Activated T-helper 1 cell treated with Interleukin-2 at 50 U/mL for 16 hours (primary cell): ENCODE results near the gene MZB1.

Experiments
- DNase-seq: peaks from one replicate; pipeline ENCODE4 v3.0.0-alpha.2; 2020; ENCODE audit warnings: low read depth

MZB1 gene, protein sequence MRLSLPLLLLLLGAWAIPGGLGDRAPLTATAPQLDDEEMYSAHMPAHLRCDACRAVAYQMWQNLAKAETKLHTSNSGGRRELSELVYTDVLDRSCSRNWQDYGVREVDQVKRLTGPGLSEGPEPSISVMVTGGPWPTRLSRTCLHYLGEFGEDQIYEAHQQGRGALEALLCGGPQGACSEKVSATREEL

DNA sequence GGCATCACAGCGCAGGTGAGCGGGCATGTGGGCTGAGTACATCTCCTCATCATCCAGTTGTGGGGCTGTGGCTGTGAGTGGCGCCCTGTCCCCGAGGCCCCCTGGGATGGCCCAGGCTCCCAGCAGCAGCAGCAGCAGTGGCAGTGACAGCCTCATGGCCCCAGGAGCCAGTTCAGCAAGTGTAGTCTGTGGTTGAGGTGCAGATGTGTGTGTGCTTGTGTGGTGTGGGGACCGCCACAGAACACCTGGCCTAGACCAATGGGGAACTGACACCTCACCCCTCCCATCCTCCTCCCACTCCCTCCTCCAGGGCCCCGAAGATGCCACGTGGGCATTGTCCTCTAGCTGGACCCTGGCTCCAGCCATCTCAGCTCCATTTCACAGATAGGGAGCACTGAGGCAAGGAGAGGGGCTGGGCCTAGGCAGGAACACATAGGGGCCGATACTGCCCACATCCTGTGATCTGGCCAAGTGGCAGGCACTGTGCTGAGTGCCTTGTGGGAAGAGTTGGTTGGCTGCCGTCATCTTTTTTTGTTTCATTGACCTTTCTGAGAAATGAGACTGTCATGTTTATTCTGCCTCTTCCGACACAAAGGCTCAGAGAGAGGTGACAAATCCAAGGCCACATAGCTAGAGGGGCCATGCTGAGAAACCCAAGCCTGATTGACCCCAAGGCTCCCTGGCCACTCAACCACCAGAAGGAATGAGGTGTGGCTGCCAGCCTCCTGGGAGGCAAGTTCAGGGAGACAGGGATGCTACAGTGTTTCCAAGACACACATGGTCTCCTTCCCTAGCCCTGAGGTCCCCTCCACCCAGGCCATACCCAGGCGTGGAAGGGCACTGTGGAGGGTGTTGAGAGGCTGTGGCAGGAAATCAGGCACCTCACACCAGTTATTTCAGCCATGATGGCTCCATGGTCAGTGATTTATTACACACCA lies at the start of gene MZB1:
Gene MZB1 (minus strand): TSS at position 213 of the 938 bp plus-strand sequence. CDS start 57 bp downstream, at position 156.
- DNase-seq: peak; percentile 25

DNA sequence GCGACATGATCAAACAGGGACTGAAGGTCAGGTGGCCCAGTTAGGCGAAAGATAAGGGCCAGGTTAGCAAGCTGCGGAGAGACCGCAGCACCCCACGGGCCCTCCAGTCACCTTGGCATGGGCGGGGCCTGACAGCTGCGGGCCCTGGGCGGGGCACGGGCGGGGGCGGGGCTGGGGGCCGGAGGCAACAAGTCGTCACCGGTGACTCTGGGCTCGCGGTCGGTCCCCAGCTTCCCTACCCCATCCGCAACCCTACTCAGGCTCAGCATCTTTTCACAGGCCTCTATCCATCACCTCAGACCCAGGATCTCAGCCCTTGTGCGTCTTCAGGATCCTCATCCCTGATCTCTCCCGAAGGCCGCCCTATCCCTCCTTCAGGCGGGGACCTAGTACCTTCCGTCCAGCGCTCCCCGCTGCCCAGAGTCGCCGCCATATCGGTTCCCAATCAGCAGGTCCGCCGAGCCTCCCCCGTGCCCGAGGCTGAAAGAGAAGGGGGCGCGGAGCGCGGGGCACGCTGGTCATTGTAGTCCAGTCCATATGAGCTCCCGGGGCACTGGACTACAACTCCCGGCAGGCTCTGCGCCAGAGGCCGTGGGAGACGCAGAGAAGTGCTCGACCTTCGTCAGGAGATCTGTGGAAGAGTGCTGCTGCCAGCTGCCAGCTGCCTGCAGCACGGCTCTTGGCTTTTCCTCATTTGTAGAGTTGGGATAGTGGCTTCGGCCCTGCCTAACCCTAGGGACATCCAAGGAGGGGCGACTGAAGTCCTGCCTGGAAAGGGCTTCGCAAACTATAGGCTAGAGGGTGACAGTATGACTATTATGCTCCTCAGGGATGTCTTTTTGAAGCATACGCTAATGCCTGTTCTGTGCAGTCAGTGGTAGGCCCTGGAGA lies 49.5 kb upstream of the MZB1 start, which contains the start of gene DNAJC18:
Gene DNAJC18 (minus strand): TSS at position 513 of the 891 bp plus-strand sequence. CDS start 80 bp downstream, at position 433.
- peak; percentile 77 for DNase-seq

DNA sequence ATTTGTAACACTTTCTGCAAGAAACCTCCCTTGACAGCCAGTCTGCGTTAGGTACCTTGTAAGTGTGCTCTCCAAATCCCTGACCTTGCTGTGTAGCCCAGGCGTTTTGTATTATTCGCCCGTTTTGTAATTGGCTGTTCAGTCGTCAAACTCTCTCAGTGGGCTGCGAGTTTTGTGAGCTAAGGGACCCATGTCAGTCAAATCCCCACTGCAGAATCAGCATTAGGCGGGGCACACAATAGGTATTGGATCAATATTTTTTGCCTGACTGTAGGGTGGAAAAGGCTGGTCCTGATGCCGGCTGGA lies 48.9 kb upstream of the MZB1 start:
- DNase-seq: no peak

DNA sequence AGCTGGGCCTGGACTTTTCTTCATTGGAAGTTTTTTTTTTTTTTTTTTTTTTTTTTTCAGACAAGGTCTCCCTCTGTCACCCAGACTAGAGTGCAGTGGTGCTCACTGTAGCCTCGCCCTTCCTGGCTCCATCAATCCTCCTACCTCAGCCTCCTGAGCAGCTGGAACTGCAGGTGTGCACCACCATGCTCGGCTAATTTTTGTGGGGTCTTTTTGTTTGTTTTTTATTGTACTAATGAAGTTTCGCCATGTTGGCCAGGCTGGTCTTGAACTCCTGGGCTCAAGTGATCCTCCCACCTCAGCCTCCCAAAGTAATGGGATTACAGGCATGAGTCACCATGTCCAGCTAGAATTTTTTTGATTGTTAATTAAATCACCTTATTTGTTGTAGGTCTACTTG lies 46.0 kb upstream of the MZB1 start:
- no peak for DNase-seq

DNA sequence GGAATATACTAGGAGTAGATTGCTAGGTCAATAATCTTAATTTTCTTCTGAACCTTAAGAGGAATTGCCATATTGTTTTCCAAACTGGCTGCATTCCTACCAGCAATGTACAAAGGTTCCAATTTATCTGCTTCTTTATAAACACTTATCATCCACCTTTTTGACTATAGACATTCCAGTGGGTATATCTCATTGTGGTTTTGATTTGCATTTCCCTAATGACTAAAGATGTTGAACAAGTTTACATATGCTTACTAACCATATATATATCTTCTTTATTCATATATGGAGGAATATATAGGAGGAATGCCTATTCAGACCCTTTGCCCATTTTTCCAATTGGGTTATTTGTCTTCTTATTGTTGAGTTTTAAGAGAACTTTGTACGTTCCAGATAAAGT lies 42.0 kb upstream of the MZB1 start:
- no peak for DNase-seq

DNA sequence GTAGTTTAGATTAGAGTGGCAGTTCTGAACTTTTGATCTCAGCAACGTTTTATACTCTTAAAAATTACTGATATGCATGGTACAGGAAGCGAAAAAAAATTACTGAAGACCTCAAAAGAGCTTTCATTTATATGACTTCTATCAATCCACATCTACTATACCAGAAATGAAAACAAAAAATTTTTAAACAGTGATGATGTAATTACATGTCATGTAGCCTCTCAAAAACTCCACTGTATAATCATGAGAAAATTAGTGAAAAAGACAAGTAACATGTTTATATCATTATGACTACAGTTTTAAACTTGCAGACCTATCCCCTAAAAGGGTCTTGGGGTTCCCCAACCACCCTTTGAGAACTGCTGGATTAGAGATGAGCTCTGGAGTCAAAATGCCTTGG lies 40.3 kb upstream of the MZB1 start:
- DNase-seq: no peak

DNA sequence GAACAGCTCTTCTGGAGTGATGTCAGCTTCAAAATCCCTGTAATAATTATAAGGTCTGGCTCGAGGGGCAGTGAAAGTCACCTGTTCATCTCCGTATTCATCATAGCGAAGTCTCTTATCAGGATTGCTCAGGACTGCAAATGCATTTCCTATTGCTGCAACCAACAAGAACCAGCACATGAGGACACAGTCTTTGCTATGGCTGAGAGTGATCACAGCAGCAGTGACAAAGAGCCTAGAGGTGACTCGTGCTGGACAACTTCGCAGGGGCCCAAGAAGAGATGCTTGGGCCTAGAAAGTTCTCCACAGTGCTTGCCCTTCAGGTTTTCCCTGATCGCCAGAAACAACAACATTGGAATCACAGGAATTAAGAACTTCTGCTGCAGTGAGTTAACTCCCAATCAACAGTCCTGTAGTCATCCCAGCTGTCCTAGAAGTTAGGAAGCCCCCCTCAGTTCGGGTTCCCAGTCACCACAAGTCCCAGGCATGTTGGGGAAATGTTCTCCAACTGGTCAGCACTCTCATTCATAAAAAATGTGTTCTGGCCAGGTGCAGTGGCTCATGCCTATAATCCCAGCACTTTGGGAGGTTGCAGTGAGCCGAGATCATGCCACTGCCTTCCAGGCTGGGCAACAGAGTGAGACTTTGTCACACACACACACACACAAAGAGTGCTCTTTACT lies 36.6 kb upstream of the MZB1 start:
- DNase-seq: no peak

DNA sequence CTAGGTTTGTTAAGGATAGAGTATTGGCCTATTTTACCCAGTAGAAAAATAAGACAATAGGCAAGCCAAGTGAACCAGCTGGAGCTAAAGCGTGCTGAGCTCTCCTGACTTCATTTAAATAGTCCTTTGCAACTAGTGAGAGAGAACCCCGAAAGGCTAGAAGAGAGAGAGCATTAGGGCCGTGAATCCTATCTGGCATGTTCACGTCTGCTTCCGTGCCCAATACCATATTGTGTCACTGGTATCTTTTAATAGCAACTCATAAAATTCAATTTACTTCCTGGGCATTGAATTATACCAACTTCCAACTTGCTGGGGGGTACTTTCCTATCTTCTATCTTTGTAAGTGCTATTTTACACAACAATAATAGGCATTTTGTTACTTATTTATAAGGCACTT lies 35.8 kb upstream of the MZB1 start:
- no peak for DNase-seq

DNA sequence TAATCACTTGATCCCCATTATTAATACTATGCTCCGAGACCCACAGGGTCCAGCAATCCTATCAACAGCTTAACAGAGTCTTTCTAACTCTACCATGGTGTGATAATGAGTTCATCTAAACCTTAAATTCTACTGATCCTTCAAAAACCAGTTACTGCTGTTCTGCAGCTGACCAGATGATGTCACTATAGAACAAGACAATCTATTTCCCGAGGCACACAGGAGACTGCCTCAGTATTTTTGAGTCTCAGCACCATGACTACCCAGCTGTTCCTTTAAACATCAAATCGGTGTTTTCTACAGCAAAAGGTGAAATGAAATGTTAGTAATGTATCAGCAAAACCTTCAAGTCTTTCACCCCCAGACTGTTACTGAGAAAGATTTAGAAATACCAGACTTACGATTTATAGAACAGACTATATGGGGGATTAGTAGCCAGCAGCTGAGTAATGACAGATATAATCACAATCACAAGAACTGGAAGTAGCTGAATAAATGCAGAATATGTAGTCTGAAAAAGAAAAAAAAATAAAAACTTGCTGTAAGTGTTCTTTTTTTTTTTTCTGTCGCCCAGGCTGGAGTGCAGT lies 32.7 kb upstream of the MZB1 start:
- DNase-seq: no peak

DNA sequence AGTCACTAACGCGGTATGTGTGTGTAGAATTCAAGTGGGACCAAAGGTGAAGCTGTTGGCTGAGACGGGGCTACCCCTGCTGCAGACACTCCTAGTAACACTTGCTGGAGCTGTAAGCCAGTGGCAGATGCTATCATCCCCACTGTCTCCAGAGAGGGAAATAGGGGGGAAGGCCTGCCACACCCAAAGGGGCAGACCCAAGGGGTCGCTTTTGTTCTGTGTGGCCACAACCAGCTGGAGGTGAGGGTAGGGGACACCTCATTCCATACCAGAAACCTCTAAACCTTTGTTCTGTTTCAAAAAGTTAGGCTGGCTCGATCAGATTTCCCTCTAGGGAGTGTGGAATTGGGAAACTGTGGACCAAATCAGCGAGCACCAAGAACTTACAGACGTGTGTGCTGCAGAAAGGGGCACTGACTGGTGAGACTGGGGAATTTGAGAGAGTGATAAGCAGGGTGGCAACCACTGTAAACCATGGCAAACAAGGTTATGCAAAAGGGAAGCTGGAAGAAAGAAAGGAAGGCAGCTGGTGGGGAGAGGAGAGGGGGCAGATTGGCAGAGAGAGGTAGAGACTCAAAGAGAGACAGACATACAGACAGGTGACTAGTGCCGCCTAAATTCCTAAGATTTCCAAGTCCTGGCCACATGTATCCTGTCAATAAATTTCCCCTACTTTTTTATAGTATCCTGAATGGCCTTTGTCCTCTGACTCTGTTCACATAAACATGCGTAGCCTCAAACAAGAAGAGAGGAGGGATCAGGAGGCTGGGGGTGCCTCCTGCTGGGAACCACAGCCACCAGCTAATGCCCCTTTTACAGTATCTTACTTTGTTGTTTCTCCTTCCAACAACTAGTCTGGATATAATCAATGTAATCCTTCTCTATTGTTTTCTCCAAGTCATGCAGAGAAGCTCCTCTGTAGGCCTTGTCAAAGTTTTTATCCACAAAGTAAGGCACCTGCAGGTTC lies 29.8 kb upstream of the MZB1 start:
- DNase-seq: no peak

DNA sequence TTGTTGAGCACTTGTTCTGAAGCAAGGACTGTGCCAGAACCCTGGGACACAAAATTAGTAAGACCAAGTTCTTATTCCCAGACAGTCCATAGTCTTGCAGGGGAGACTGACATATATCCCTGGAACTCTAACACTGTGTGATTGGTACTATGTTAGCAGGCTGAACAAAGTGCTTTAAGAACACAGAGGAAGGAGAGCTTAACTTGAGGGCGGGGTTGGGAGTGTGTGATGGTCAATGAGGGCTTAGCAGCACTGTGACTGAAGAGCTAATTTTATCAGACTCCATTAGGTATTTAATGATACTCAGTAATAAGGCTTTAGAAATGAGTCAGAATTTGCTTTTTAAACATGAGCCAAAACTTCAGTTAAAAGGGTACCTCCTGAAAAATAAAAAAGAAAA lies 29.1 kb upstream of the MZB1 start:
- no peak for DNase-seq

DNA sequence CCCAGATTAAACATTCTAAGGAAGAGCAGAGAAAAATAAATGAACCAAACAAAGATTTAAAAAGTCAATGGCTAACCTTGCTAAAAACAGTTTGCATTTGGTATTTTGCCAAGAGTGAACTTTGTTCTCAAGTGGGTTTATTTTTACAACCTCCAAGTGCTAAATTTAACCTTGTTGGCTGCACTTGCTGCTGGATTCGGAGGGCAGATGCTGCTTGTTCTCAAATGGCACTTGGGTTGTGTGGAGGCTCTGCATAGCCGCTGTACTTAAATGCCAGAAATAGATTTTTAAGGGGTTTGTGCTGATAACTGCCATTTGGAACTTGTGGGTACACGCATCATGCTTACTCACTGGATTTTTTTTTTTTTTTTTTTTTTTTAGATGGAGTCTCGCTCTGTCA lies 27.5 kb upstream of the MZB1 start:
- no peak for DNase-seq

DNA sequence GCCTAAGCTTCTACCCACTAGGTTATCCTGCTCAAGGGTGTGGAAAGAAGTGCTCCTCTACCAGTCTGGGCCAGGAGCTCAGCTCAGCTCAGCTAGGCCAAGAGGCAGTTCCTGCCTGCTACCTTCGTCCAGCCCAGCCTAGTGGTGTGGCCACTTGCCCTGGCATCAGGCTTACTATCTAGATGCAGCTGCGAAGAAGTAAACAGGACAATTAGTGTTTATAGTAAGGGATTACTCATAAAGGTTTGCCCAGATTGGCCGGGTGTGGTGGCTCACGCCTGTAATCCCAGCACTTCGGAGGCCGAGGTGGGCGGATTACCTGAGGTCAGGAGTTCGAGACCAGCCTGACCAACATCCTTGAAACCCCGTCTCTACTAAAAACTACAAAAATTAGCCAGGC lies 26.9 kb upstream of the MZB1 start:
- no peak for DNase-seq

DNA sequence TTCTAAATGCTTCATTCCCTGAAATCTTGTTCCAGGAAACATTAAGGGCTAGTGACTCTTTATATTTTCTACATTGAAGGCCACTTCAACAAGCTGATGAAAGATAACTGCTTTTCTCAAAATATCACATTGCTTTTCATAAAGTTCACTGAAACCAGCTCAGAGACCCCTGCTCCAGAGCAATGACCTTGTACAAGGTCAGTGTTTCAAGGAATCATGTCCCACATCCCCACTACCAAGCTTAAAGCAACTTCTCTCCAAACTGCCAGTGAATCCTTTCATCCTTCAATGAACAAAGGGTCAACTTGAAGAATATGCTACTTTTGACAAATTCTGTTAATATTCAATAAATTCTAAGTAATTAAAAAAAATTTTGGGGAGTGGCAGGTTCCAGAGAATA lies 26.2 kb upstream of the MZB1 start:
- no peak for DNase-seq

DNA sequence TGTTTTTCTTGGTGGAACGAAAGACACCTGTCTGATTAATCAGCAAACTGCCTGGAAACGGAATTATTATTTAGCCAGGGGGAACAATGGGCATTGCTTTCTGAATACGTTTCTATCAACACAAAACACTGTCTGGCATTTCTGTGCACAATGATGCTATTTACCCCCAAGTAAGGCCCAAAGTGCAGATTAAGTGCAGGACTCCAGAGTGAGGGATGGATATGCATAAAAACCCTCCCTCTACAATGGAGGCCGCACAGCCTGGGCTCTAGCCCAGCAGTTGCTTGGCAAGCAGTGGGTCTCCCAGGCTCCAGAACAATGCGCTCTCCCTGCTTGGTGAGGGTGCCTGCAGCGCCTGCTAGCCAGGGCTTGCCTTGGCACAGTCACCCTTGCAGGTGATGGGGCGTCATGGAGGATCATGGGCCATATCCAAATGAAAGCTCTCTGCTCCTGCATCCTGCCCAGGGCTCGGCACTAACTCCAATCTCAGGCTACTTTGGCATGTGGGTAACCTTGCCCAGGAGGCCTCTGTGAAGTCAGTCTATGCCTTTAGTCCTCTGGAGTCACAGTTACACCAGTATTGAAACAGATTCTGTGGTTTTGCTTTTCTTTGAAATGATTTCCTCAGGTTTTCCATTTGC lies 25.6 kb upstream of the MZB1 start:
- no peak for DNase-seq

DNA sequence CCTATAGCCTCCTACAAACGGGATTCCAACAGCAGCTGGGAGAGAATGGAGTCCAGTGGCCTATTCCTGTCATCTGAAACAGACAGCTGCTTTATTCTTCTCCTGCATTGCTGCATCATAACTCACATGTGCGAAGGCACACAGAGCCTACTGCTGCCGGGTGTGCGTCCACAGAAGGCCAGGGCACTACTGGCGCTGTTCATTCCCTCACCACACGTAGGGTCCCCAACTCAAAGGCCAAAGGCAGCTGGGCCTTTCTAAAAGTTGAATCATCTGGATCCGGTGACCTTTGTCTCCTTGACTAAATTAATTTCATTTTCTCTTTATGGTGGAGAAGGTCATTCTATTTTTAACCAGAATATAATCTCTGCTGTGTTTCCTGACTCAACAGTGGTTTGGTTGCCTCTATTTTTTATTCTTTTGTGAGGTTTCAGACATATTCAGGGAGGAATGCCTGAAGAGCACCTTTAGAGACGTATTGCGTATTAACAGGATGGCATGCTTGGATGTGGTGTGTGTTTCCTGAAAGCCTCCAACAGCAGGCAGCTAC lies 24.9 kb upstream of the MZB1 start:
- no peak for DNase-seq

DNA sequence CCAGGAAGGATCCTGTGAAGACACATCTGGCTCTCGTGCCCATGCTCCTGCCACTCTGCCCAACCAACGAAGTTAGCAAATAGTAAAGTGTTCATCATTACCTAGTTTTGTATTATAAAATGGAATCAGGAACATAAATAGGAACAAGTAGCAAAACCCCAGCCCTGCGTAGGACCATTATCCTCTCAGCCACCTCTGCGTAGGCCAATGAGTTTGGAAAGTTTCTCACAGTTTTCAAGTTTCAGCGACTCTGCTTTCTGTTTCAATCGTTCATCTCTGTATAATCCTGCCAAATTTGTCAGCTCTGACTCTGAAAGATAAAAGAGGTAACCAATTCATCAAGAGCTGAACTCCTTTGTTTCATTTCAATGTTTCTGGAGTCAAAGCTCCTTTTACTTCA lies 24.2 kb upstream of the MZB1 start:
- no peak for DNase-seq

DNA sequence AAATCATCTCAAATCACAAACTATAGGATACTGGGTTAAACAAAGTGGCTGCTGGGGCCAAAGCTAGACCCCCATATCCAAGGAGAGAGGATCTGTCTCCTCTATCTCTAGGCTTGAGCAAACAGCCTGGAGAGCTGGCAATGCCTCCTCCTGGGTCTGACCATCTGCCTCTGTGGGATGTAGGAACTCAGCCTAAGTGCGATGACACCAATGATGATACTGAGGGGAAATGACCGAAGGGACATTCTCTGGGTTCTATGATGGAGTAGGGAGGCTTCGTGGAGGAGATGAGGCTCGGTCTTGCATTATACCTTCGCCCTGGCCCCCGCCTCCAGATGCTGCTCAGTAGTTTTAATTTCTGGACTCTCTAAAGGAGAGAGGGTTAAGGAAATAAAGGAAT lies 23.4 kb upstream of the MZB1 start:
- no peak for DNase-seq

DNA sequence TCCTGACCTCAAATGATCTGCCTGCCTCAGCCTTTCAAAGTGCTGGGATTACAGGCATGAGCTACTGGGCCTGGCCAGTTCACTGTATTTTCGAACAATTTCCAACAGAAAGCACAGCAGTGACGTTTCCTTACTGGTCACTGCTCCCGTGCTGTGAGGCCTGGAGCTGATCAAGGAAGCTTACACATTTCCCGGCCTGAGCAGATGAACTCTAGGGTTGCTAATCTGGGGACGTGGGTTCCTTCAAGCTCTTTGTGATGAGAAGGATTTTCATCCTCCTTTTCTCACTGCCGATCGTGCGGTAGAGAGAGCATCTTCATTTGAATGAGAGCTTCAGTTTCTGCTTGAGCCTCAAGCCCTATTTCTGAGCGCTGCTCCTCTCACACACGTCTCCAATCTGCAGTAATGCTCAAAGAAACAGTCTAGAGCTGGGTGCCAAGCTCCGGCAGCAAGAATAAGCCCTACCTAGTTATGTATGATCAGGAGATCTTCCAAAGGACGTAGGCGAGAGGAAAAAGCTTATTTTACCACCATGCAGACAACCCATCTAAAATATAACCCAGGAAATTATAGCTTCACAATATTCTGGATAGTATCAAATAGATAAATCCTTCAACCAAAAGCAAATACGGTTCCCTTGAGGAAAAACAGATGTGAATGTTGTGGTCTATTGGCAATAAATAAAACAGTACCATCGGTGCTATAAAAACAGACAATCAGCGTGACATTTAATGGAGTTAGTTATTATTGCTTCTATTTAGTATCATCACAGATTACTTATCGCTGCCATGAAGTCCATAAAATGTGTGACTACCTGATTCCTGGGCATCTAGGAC lies 21.5 kb upstream of the MZB1 start:
- no peak for DNase-seq
